Mucosa of rectum (tissue), 2 donors: Measurements from ENCODE around the gene MRPL37.

Experiments used
- H3K27ac ChIP-seq, 2 donors: one replicate each; pipeline ENCODE4 v1.7.0; 2013; ENCODE audit warnings: inconsistent platforms in 2 of 2, low read depth in 2 of 2, low read length in 2 of 2
- H3K27me3 ChIP-seq, 2 donors: one replicate each; pipeline ENCODE4 v1.7.0; 2013; ENCODE audit warnings: low read length in 2 of 2; ENCODE audit not compliant: control insufficient read depth in 2 of 2, insufficient read depth in 2 of 2
- H3K36me3 ChIP-seq, 2 donors: one replicate each; pipeline ENCODE4 v1.7.0; 2013; ENCODE audit warnings: low read length in 2 of 2; ENCODE audit not compliant: control insufficient read depth in 2 of 2, insufficient read depth in 2 of 2
- H3K4me1 ChIP-seq, 2 donors: one replicate each; pipeline ENCODE4 v1.7.0; 2013; ENCODE audit warnings: low read length in 2 of 2, mild to moderate bottlenecking in 1 of 2; ENCODE audit not compliant: control insufficient read depth in 2 of 2, insufficient read depth in 2 of 2
- H3K4me3 ChIP-seq, 2 donors: one replicate each; pipeline ENCODE4 v1.7.0; 2013; ENCODE audit warnings: low read length in 2 of 2
- H3K9ac ChIP-seq, 2 donors: one replicate each; pipeline ENCODE4 v1.7.0; 2013; ENCODE audit warnings: low read length in 2 of 2, low read depth in 1 of 2, mild to moderate bottlenecking in 1 of 2
- H3K9me3 ChIP-seq, 2 donors: one replicate each; pipeline ENCODE4 v1.7.0; 2013; ENCODE audit warnings: low read length in 2 of 2; ENCODE audit not compliant: control insufficient read depth in 2 of 2
- donor health status: healthy.
- donor health status: Normal muscosa, but diverticular disease.

The MRPL37 gene

GRCh38 chr1:54248966-54249365 is 49.0 kb downstream of the MRPL37 start:
- Histone ChIP-seq H3K9ac (no peak overlapping the region), H3K4me3 (no peak overlapping the region), H3K27me3 (no peaks in the 10 kb centered on the region), H3K36me3 (peaks cover 27 to 28% of the 10 kb centered on the region in 2 donors), H3K27ac (no peak overlapping the region), H3K9me3 (no peaks in the 10 kb centered on the region), H3K4me1 (no peaks in the 10 kb centered on the region)

DNA sequence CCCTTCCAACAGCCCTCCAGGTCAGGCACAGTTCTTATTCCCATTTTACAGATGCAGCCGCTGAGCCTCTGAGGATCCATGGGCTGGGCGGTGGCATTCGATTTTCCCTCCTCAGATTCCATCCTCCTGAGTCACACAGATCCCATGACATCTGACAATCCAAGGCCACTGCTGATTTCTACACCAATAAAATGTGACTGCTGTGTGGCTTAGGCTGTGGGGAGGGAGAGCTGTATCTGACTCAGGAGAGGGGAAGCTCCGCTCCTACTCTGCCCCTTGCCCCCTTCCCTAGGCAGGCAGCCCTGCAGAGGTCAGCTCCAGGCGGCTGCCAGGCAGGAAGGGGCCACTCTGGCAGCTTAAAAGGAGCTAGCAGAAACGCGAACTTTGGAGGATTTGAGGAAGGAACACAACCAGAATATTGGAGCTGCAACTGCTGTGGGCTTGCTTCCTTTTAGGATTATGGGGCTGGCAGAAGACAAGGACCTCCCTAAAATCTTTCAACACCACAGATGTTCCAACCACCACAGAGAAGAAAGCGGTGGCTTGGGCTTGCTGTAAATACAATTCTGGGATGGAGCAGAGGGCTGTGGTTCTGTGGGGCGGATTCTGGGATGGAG is 50.0 kb downstream of the MRPL37 start:
- no peaks in the 10 kb centered on the region for H3K27me3 ChIP-seq
- no peaks in the 10 kb centered on the region for H3K4me1 ChIP-seq
- no peak overlapping the region for H3K9ac ChIP-seq
- no peak overlapping the region for H3K4me3 ChIP-seq
- no peak overlapping the region for H3K27ac ChIP-seq
- peaks cover 24 to 27% of the 10 kb centered on the region in 2 donors for H3K36me3 ChIP-seq
- H3K9me3 ChIP-seq = no peaks in the 10 kb centered on the region

DNA sequence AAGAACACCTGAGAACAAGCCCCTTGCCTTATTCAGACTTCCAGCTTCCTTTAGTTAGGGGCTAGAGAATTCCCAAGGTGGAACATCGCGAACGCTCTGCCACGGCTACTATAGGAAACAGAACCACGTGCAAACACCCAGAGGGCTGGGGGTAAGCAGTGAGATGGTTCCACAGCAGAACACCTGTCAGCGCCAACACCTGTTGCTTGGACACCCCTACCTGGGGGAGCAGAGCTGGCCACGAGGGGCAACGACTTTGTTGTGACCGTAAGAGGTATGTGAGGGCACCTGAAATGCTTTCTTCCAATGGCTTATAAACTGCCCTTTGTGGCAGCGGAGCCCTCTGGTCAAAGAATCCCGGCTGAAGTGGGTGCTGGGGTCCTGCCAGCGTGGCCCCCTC is 50.7 kb downstream of the MRPL37 start:
- no peak overlapping the region for H3K9ac ChIP-seq
- H3K36me3 ChIP-seq = peaks cover 23% of the 10 kb centered on the region in 2 donors
- no peak overlapping the region for H3K27ac ChIP-seq
- no peaks in the 10 kb centered on the region for H3K27me3 ChIP-seq
- H3K9me3 ChIP-seq = no peaks in the 10 kb centered on the region
- no peak overlapping the region for H3K4me3 ChIP-seq
- no peaks in the 10 kb centered on the region for H3K4me1 ChIP-seq

GRCh38 chr1:54252371-54252936 is 52.5 kb downstream of the MRPL37 start:
- Histone ChIP-seq H3K36me3 (peaks cover 14 to 19% of the 10 kb centered on the region in 2 donors), H3K9me3 (no peaks in the 10 kb centered on the region), H3K27ac (no peak overlapping the region), H3K4me1 (peaks cover 4 to 9% of the 10 kb centered on the region in 2 donors), H3K4me3 (no peak overlapping the region), H3K27me3 (no peaks in the 10 kb centered on the region), H3K9ac (no peak overlapping the region)

DNA sequence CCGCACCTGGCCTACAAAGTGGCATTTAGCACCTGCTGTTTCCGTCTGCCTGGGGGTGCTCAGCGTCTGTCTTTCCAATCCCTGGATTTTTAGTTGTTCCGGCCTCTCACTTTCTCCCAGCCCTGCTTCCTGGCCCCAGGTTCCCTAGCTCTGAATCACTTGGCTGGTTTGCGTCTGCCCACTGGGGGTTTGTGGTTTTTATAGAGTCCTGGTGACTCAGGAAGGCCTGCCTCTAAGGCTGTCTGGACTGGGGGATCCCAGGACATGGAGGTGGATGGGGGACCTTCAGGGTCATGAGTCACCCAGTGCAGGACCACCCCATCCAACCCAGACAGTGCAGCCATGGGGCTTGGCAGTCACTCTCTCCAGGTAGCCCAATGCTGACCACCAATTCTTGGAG is 53.5 kb downstream of the MRPL37 start:
- no peaks in the 10 kb centered on the region for H3K9me3 ChIP-seq
- H3K9ac ChIP-seq = no peak overlapping the region
- no peak overlapping the region for H3K4me3 ChIP-seq
- peaks cover 6 to 10% of the 10 kb centered on the region in 2 donors for H3K4me1 ChIP-seq
- H3K27me3 ChIP-seq = no peaks in the 10 kb centered on the region
- H3K36me3 ChIP-seq = peaks cover 8 to 15% of the 10 kb centered on the region in 2 donors
- H3K27ac ChIP-seq = no peak overlapping the region

GRCh38 chr1:54254055-54254454 is 54.1 kb downstream of the MRPL37 start:
- Histone ChIP-seq H3K9ac (no peak overlapping the region), H3K4me3 (no peak overlapping the region), H3K9me3 (no peaks in the 10 kb centered on the region), H3K27ac (no peak overlapping the region), H3K27me3 (no peaks in the 10 kb centered on the region), H3K4me1 (peaks cover 6 to 10% of the 10 kb centered on the region in 2 donors), H3K36me3 (peaks cover 5 to 15% of the 10 kb centered on the region in 2 donors)

DNA sequence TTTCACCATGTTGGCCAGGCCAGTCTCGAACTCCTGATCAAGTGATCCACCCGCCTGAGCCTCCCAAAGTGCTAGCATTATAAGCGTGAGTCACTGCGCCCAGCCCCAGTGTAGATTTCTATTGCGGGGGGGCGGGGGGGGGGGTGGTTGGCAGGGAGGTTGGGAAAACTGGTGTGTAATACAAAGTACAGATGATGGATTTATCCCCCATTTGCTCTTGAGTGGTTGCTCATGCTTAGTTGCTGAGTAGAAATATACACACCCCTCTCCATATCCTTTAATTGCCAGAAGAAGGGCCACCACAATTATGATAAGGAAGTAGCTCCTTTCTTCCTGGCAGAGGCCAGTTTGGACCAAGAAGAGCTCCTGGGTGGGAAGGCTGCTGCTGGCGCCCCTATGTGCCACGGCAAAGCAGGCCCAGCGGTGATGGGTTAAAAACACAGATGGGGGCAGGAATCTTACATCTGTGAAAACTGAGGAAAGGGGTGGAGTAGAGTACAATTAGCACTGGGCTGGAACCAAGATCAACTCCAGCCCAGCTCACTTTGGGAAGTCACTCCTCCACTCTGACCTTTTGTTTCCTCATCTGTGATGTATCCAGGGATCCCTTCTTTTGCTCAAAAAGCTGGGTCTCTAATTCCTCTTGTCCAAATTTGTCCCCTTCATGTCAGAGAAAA is 55.2 kb downstream of the MRPL37 start:
- no peak overlapping the region for H3K4me3 ChIP-seq
- peaks cover 5 to 11% of the 10 kb centered on the region in 2 donors for H3K36me3 ChIP-seq
- H3K27me3 ChIP-seq = no peaks in the 10 kb centered on the region
- H3K9me3 ChIP-seq = no peaks in the 10 kb centered on the region
- H3K9ac ChIP-seq = no peak overlapping the region
- H3K27ac ChIP-seq = no peak overlapping the region
- H3K4me1 ChIP-seq = peaks cover 6 to 10% of the 10 kb centered on the region in 2 donors

DNA sequence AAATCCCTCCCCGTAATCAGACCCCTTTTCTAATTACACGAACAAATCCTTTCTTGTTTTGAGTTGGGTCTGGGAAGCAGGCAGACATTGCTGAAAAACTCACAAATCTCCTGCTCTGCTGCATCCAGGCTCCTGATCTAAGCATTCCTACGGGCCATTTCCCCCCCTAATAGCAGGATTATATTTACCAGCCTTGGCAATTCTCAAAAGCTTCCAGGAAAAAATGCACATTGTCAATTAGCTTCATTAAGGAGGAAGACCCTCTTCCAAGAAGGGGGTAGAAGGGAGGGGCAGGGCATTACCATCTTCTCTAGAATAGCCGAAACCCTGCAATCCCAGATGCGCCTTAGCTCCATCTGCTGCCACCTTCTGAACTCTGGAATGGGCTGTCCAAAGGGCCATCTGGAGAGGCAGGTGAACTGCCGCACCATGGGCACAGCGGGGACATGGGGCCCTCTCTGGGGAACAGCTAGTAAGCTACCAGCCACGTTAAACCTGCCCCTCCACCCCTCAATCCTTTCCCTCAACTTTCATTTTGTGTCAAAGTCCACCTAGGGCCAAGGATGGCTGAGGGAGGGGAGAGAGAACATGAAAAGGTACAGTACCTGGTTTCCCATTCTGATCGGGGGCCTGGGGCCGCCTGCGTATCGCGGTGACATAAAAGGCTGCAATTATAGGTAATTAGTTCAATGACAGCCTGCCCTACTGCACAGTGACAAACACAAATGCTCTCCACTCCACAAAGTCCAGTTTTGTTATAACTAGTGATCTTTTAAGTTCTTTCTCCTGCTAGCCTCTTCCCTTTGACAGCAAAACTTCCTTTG is 56.8 kb downstream of the MRPL37 start:
- H3K27ac ChIP-seq = peak overlapping the region in 1 of 2 donors; percentile 9
- no peaks in the 10 kb centered on the region for H3K27me3 ChIP-seq
- no peaks in the 10 kb centered on the region for H3K9me3 ChIP-seq
- peak overlapping the region in 1 of 2 donors; percentile 20 for H3K4me3 ChIP-seq
- peaks cover 6 to 10% of the 10 kb centered on the region in 2 donors for H3K4me1 ChIP-seq
- H3K36me3 ChIP-seq = peaks cover 0 to 4% of the 10 kb centered on the region in 2 donors
- H3K9ac ChIP-seq = no peak overlapping the region

GRCh38 chr1:54257346-54257620 is 57.3 kb downstream of the MRPL37 start:
- H3K27me3 ChIP-seq = no peaks in the 10 kb centered on the region
- H3K4me3 ChIP-seq = peak overlapping the region in 1 of 2 donors; percentile 20
- peaks cover 6 to 10% of the 10 kb centered on the region in 2 donors for H3K4me1 ChIP-seq
- no peak overlapping the region for H3K9ac ChIP-seq
- no peaks in the 10 kb centered on the region for H3K9me3 ChIP-seq
- H3K36me3 ChIP-seq = no peaks in the 10 kb centered on the region
- peak overlapping the region in 1 of 2 donors; percentile 9 for H3K27ac ChIP-seq

DNA sequence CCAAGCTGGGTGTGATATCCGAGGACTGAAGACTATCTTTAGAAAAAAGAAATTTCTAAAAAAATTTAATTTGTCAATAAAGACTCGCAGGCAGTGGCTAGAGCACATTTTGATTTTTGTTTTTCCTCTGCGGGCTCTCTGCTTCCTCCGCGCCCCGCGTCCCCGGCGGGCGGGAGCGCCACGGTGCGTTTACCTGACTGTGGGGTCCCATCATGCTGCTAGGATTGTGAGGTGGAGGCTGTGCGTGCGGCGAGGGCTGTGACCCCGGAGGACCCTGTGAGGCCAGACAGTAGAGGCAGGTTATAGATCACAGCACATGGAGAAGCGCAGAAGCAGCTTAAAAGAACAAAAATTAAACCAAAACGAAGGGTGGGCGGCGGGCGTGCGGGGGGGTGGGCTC is 57.9 kb downstream of the MRPL37 start:
- Histone ChIP-seq H3K4me1 (peaks cover 6 to 10% of the 10 kb centered on the region in 2 donors), H3K9ac (no peak overlapping the region), H3K9me3 (no peaks in the 10 kb centered on the region), H3K27me3 (no peaks in the 10 kb centered on the region), H3K4me3 (no peak overlapping the region), H3K27ac (no peak overlapping the region), H3K36me3 (no peaks in the 10 kb centered on the region)
